ENCODE measurements around the gene OXTR.

GRCh38 chr3:8743911-8744310 is 25.5 kb downstream of the OXTR start:
- no peak for TF ChIP-seq CTCF (IDR thresholded peaks at IDR 0.05)
- TF ChIP-seq POLR2A (IDR thresholded peaks at IDR 0.05), result no peak

All from testis (tissue), 2 donors.